Loucy (cell line): ENCODE measurements around the gene TTBK2.

ENCODE experiments used
- CTCF ChIP-seq: fragments of 200-600 bp; sonication (generic); conservative IDR thresholded peaks from 2 replicates; pipeline ENCODE4 v1.5.1; 2014; ENCODE audit warnings: mild to moderate bottlenecking, antibody characterized with exemption, low read length
- EZH2phosphoT487 ChIP-seq: fragments of 200-600 bp; IDR thresholded peaks from 2 replicates; pipeline ENCODE4 v1.6.1; 2018; ENCODE audit warnings: antibody characterized with exemption, mild to moderate bottlenecking, moderate library complexity, borderline replicate concordance

- no peak for TF ChIP-seq CTCF
- TF ChIP-seq EZH2phosphoT487, result no peak
Observed at GRCh38 chr15:42712584-42712983, 208.0 kb downstream of the TTBK2 start.
